LNCaP clone FGC (cell line): Measurements from ENCODE around the gene BEST1.
A peak's percentile ranks its signal among the peaks of the same experiment; 100 is the strongest.

ENCODE experiments used
- DNase-seq: peaks from one replicate; pipeline ENCODE4 v3.0.0-alpha.2; 2011; ENCODE audit warnings: low read depth
- H3K4me3 ChIP-seq: 2 replicates; pipeline ENCODE4 v1.5.1; 2011; ENCODE audit warnings: mild to moderate bottlenecking, low read depth, low read length, control low read depth
- TF ChIP-seq, protein P1 (sequence below): IDR thresholded peaks from 2 replicates; pipeline ENCODE4 v1.5.1; 2012; ENCODE audit warnings: mild to moderate bottlenecking; ENCODE audit not compliant: control insufficient read depth, insufficient read depth; ENCODE audit errors: extremely low read depth

BEST1 gene

DNA sequence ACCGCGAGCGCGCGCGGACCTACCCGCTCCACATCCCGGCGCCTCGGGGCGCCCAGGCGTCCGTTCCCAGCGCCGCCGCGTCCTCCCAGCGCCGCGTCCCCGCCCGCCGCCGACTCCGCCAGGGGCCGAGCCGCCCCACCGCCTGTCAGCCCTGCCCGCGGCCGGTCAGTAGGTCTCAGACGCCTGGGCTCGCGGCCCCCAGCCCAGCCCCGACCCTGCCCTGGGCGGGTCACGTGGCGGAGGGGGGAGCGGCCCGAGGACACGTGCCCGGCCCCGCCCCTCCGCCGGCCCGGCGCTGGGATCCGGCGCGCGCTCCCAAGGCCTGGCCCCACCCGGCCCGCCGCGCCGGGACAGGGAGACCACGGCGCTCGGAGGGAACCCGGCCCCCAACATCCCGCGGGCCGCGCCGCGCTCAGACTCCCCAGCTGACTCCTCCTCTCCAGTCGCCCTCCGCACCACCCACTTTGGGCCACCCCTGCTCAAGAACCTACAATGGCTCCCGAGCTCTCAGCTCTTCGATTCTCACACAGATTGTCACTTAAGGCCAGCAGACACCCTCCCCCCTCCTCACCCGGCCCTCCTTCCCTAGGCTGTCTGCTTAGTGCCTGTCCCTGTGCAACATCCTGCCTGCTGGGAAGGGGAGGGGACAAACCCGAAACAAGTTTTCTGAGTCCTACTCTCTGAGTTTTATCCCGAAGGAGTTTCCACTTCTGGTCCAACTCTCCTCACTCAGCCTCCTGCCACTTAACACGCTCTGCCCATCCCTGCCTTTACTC is 32.6 kb upstream of the BEST1 start, which contains the start of gene RAB3IL1:
RAB3IL1 (minus strand) TSS at position 233 of the 776 bp plus-strand sequence; CDS start at position 34, 199 bp downstream.
- TF ChIP-seq, protein P1, sequence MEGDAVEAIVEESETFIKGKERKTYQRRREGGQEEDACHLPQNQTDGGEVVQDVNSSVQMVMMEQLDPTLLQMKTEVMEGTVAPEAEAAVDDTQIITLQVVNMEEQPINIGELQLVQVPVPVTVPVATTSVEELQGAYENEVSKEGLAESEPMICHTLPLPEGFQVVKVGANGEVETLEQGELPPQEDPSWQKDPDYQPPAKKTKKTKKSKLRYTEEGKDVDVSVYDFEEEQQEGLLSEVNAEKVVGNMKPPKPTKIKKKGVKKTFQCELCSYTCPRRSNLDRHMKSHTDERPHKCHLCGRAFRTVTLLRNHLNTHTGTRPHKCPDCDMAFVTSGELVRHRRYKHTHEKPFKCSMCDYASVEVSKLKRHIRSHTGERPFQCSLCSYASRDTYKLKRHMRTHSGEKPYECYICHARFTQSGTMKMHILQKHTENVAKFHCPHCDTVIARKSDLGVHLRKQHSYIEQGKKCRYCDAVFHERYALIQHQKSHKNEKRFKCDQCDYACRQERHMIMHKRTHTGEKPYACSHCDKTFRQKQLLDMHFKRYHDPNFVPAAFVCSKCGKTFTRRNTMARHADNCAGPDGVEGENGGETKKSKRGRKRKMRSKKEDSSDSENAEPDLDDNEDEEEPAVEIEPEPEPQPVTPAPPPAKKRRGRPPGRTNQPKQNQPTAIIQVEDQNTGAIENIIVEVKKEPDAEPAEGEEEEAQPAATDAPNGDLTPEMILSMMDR, result no peak
- H3K4me3 ChIP-seq, result peak within 1 kb of the TSS; percentile 56
- no peak for DNase-seq

DNA sequence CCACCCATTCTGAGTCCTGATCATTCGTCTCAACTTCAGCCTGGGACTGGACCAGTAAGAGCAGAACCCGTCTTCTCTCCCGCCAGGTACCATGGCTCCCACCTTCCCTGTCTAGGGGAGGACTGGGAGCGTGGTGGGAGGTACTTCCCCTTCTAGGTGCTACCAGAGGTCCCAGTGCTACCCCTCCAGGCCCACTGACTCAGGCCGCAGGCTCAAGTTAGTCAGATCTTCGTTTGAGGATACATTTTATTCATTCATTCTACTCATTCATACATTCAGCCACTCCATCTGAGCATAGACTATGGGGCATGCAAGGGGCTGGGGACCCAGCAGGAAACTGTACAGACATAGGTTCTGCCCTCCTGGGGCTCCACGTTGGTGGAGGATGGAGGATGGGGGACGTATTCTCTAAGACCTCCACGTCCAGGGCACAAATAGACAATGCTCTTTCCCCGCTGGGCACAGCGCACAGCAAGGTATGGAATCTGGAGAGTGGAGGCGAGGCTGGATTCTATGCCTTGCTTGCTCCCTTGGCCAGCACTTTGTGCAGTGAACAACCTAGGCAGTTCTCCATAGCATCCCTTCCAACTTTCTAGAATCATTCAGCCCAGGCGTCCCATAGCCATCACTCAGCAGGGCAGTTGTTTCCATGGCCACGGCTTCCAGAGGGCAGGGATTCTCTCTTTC is 31.8 kb upstream of the BEST1 start:
- TF ChIP-seq, protein P1, result no peak
- DNase-seq, result no peak
- H3K4me3 ChIP-seq, result no peak overlapping the region

DNA sequence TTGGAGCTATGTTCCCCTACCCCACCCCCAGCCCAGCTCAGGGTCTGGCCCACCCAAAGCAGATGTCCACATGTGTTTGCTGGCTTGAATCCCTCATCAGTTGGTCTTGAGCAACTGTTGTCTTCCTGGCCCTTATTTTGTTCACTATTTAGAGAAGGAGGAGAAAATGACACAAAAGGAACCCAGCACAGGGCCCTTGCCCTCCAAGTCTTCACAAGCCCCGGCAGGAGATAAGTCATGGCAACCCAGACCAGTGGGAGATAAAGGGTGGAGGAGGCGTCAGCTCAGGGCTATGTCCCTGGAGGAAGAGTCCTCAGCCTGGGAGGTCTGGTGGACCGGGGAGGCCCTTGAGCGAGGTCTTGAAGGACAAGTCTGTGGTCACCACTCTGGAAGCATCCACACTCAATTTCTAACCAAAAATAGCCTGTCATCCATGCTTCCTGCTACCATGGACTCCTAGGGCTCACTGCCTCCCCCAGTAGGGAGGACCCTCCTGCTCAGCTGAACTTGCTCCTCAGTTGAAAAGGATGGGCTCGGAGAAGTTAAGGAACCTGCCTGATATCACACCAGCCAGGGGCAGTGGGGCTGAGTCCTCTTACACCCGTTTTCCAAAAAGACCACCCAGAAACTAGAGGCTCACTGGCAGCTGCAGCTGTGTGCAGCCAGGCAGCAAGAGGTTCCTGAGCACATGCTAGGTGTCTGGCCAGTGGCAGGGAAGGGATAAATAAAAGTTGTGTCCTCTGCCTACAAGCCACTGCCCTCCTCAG is 31.0 kb upstream of the BEST1 start:
- no peak overlapping the region for H3K4me3 ChIP-seq
- TF ChIP-seq, protein P1, result no peak
- DNase-seq, result no peak

DNA sequence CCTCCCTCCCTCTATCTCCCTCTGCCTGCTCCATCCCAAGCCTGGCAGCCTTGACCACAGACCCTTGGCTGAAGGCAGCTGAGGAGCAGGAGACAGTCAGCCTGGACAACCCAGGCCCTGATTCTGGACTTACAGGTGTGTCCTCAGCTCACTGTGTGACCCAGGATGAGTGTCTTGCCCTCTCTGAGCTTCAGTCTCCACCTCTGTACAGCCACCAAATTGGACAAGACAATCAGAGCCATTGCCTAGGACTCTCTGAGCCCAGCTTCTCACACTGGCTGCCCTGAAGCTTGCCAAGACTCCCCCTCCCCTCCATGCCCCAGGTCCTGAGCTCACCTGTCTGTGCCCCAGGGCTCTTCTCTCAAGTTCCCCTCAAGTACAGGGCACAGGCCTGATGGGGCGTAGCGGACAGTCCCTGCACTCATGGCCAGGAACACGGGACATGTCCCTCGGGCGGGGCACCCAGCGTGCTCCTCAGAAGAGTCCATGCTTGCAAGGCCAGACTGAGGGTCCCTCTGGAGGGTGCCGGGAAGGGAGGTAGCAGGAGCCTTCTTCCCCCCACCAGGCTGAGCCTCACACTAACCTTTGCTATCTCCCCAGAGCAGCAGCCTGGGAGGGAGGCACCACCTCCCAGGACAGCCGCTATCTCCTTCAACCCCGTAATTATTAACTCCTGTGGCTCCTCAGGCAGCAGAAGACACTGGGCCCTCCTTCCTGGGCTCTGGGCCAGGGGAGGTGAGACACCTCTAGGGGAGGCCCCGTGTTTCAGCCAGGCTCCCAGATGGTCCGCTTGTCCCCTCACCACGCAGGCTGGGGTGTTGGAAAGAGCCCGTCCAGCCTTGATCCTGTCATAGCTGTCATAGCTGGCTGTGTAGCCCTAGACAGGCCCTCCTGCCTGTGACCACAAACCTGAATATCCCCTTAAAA is 30.2 kb upstream of the BEST1 start:
- no peak for DNase-seq
- TF ChIP-seq, protein P1, result no peak
- H3K4me3 ChIP-seq, result no peak overlapping the region

DNA sequence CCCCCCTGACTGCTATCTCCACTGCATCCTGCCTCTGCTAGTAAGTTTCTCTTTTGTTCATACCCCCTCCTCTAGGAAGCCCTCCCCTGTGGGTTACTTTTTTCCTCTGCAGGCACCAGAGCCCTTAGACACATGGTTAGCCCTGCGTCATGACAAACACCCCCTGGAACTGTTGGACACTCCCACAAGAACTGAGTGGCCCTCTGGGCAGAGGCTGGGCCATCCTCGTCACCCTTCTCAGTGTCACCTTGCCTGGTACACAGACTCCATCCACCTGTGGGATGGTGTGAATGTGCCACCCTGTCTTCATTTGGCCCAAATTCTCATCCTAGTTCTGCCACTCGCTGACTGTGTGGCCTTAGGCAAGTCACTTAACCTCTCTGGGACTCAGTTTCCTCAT is 28.7 kb upstream of the BEST1 start:
- H3K4me3 ChIP-seq, result no peak overlapping the region
- TF ChIP-seq, protein P1, result no peak
- no peak for DNase-seq

DNA sequence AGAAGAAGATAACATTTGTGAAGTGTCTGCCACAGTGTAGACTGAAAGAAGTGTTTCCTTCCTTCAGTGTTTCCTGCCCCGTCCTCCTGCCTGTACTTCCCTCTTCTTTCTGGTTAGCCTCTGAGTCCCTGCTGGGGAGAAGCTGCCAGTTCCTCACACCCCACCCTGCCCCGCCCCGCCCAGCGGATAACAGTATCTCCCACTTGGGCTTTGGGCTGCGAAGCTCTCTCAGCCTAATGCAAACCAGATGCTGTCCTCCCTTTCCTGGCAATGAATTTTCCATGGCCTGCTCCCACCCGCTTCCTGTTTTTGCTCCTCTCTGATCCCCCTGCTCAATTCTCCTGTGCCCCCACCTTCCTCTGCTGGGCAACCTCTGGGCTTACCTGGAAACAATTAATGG is 27.6 kb upstream of the BEST1 start:
- DNase-seq, result no peak
- TF ChIP-seq, protein P1, result no peak
- H3K4me3 ChIP-seq, result no peak overlapping the region
